SK-N-MC (cell line): ENCODE data around the gene SF3A1.

Experiments
- EZH2 ChIP-seq: fragments of 200-600 bp; sonication (generic); IDR thresholded peaks from one replicate; pipeline ENCODE4 v1.6.1; 2017; ENCODE audit warnings: antibody characterized with exemption
- POLR2AphosphoS5 ChIP-seq: IDR thresholded peaks from 2 replicates; pipeline ENCODE4 v1.6.1; 2012; ENCODE audit warnings: mild to moderate bottlenecking, low read depth, low read length, borderline replicate concordance

GRCh38 chr22:30328466-30329049 is 28.1 kb downstream of the SF3A1 start:
- TF ChIP-seq EZH2 (no peak), POLR2AphosphoS5 (no peak)
